ENCODE results near the gene HSBP1L1. TPM values are rescaled to one million over a fixed set of nuclear protein-coding genes. Genes with fewer than 3 reads are reported as not detected.

Gene HSBP1L1
- total and polyA plus RNA-seq, 2 of the 13 experiments (the other 11 are each of a cell fraction or from before 2014, with no cell fraction given) = 22.6 to 45.1 TPM

GRCh38 chr18:79936641-79937040 lies 27.8 kb upstream of the HSBP1L1 start (continued):
- no peak for TF ChIP-seq KLF15 (CRISPR knock-in tag; IDR thresholded peaks at IDR 0.05; ENCODE audit: borderline replicate concordance)
- peak; percentile 60 for TF ChIP-seq PAXIP1 (CRISPR knock-in tag; conservative IDR thresholded peaks at IDR 0.05)
- peak; percentile 66; the same call in 1 of the 2 replicates for TF ChIP-seq MED1 (CRISPR knock-in tag; IDR thresholded peaks at IDR 0.05)
- TF ChIP-seq TRIM22 (IDR thresholded peaks at IDR 0.05) = no peak
- no peak for TF ChIP-seq KLF6 (CRISPR knock-in tag; IDR thresholded peaks at IDR 0.05)
- peak; percentile 12; the same call in 1 of the 2 replicates for TF ChIP-seq ETV5 (CRISPR knock-in tag; IDR thresholded peaks at IDR 0.05; ENCODE audit: borderline replicate concordance)
- no peak for TF ChIP-seq ZBED4 (CRISPR knock-in tag; IDR thresholded peaks at IDR 0.05; ENCODE audit: borderline replicate concordance)
- no peak for TF ChIP-seq ZBTB21 (CRISPR knock-in tag; IDR thresholded peaks at IDR 0.05)
- no peak for TF ChIP-seq ZNF274 (CRISPR knock-in tag; IDR thresholded peaks at IDR 0.05)
- no peak for TF ChIP-seq EED (CRISPR knock-in tag; IDR thresholded peaks at IDR 0.05)
- no peak for TF ChIP-seq ZBTB44 (CRISPR knock-in tag; IDR thresholded peaks at IDR 0.05)
- no peak for TF ChIP-seq POLR2A (IDR thresholded peaks at IDR 0.05; ENCODE audit: insufficient read depth in 1 of 2, low read depth in 2 of 2, low read length in 2 of 2)
- TF ChIP-seq ZNF749 (CRISPR knock-in tag; IDR thresholded peaks at IDR 0.05; ENCODE audit: borderline replicate concordance) = no peak
- TF ChIP-seq ZNF430 (CRISPR knock-in tag; IDR thresholded peaks at IDR 0.05) = no peak
- no peak for TF ChIP-seq ZNF777 (CRISPR knock-in tag; IDR thresholded peaks at IDR 0.05)
- TF ChIP-seq SP2 (CRISPR knock-in tag; IDR thresholded peaks at IDR 0.05) = no peak
- no peak for TF ChIP-seq ZNF549 (CRISPR knock-in tag; IDR thresholded peaks at IDR 0.05)
- TF ChIP-seq SMC3 (IDR thresholded peaks at IDR 0.05; ENCODE audit: low read length) = no peak
- TF ChIP-seq JDP2 (CRISPR knock-in tag; IDR thresholded peaks at IDR 0.05; ENCODE audit: borderline replicate concordance) = no peak
- TF ChIP-seq KLF12 (CRISPR knock-in tag; IDR thresholded peaks at IDR 0.05; ENCODE audit: borderline replicate concordance) = no peak
- TF ChIP-seq ZNF101 (CRISPR knock-in tag; IDR thresholded peaks at IDR 0.05; ENCODE audit: borderline replicate concordance, low read depth) = no peak
- TF ChIP-seq ZNF672 (CRISPR knock-in tag; IDR thresholded peaks at IDR 0.05) = no peak

All from HepG2 (cell line).